ENCODE data around the gene ARHGAP24. TPM values are rescaled to one million over a fixed set of nuclear protein-coding genes. Genes with fewer than 3 reads are reported as not detected.

Gene ARHGAP24
- polyA plus RNA-seq, 2 of the 4 experiments (the other 2 are of a cell fraction) = 1.7 to 12.1 TPM

GRCh38 chr4:85905761-85906160 lies 430.8 kb downstream of the ARHGAP24 start:
- Histone ChIP-seq H3K4me2 (no peak overlapping the region), H3K4me1 (peaks cover 14% of the 10 kb centered on the region; the same call in 2 of the 3 replicates), H3K9me3 (no peaks in the 10 kb centered on the region), H3K27ac (no peak overlapping the region), H3K4me3 (no peak overlapping the region)
- CTCF ChIA-PET = no interaction called here
- POLR2A ChIA-PET = no interaction called here
- DNase-seq (ENCODE audit: low read depth in 1 of 2, low spot score in 1 of 2) (no peak), FAIRE-seq (no peak), ATAC-seq (no peak)
- TF ChIP-seq RCOR1 (IDR thresholded peaks at IDR 0.05; ENCODE audit: low read depth, low read length) (no peak), FOXS1 (CRISPR knock-in tag; IDR thresholded peaks at IDR 0.05) (no peak), MYC (IDR thresholded peaks at IDR 0.05; ENCODE audit: borderline replicate concordance, low read length) (no peak), RAD21 (conservative IDR thresholded peaks at IDR 0.05 in 1 of 2, IDR thresholded peaks at IDR 0.05 in 1 of 2) (no peak), MAZ (IDR thresholded peaks at IDR 0.05; ENCODE audit: borderline replicate concordance, low read depth, low read length) (no peak), CBX2 (IDR thresholded peaks at IDR 0.05; ENCODE audit: borderline replicate concordance, low read depth) (no peak), RFX5 (IDR thresholded peaks at IDR 0.05) (no peak), ELK1 (IDR thresholded peaks at IDR 0.05; ENCODE audit: low read depth, low read length) (no peak), NR3C1 (IDR thresholded peaks at IDR 0.05) (no peak), SREBF2 (IDR thresholded peaks at IDR 0.05) (no peak), HOXA7 (CRISPR knock-in tag; IDR thresholded peaks at IDR 0.05) (no peak), ATOH8 (CRISPR knock-in tag; IDR thresholded peaks at IDR 0.05; ENCODE audit: low read depth) (no peak), HDAC2 (IDR thresholded peaks at IDR 0.05) (no peak), TP53 (CRISPR knock-in tag; IDR thresholded peaks at IDR 0.05) (no peak), NFE2L2 (conservative IDR thresholded peaks at IDR 0.05; ENCODE audit: low read length) (no peak), REST (IDR thresholded peaks at IDR 0.05) (no peak), GATA3 (IDR thresholded peaks at IDR 0.05; ENCODE audit: borderline replicate concordance) (no peak), MAFK (IDR thresholded peaks at IDR 0.05; ENCODE audit: partially characterized antibody) (no peak), ZNF302 (CRISPR knock-in tag; IDR thresholded peaks at IDR 0.05) (no peak), USF2 (IDR thresholded peaks at IDR 0.05) (no peak)
- 70% methylated on average over 2 of the region's 2 CpGs for whole genome bisulfite sequencing (ENCODE audit: missing lambda C conversion rate)

GRCh38 chr4:85907001-85907400 lies 432.1 kb downstream of the ARHGAP24 start:
- CTCF ChIA-PET = no interaction called here
- no peak for ATAC-seq
- TF ChIP-seq CBX2 (IDR thresholded peaks at IDR 0.05; ENCODE audit: borderline replicate concordance, low read depth) (no peak), ESRRA (IDR thresholded peaks at IDR 0.05; ENCODE audit: borderline replicate concordance, low read length) (no peak), NR3C1 (IDR thresholded peaks at IDR 0.05) (no peak), RFX5 (IDR thresholded peaks at IDR 0.05) (no peak), ZNF302 (CRISPR knock-in tag; IDR thresholded peaks at IDR 0.05) (no peak), REST (IDR thresholded peaks at IDR 0.05) (no peak), SMC3 (IDR thresholded peaks at IDR 0.05) (no peak), RARB (CRISPR knock-in tag; IDR thresholded peaks at IDR 0.05) (no peak)
- Histone ChIP-seq H3K27ac (no peak overlapping the region), H3K9me3 (no peaks in the 10 kb centered on the region), H3K4me1 (peaks cover 4% of the 10 kb centered on the region; the same call in 1 of the 3 replicates), H3K4me3 (no peak overlapping the region), H3K4me2 (no peak overlapping the region)
- no peak for DNase-seq (ENCODE audit: low read depth in 1 of 2, low spot score in 1 of 2)
- POLR2A ChIA-PET = no interaction called here
- no peak for FAIRE-seq
- 83% methylated on average over 2 of the region's 2 CpGs for whole genome bisulfite sequencing (ENCODE audit: missing lambda C conversion rate)

All from A549 (cell line).